H9 (cell line): ENCODE results near the gene DNASE1. TPM values are rescaled to one million over a fixed set of nuclear protein-coding genes. Genes with fewer than 3 reads are reported as not detected.

Source experiments
- DNase-seq: peaks from one replicate; pipeline ENCODE4 v3.0.0-alpha.2; 2017
- H2AFZ ChIP-seq: one replicate; pipeline ENCODE4 v1.6.1; 2013; ENCODE audit warnings: mild to moderate bottlenecking, low read length, control low read depth, moderate library complexity
- H2AK5ac ChIP-seq: 2 replicates; pipeline ENCODE4 v1.6.1; 2013; ENCODE audit warnings: low read length, control low read depth, mixed read lengths; ENCODE audit not compliant: insufficient read length
- H2BK120ac ChIP-seq: one replicate; pipeline ENCODE4 v1.6.1; 2013; ENCODE audit warnings: low read depth, mild to moderate bottlenecking, low read length, control low read depth, inconsistent platforms; ENCODE audit not compliant: poor library complexity, severe bottlenecking
- H2BK12ac ChIP-seq: 2 replicates; pipeline ENCODE4 v1.6.1; 2013; ENCODE audit warnings: low read length, control low read depth, mixed read lengths, low read depth; ENCODE audit not compliant: insufficient read length
- H2BK15ac ChIP-seq: 2 replicates; pipeline ENCODE4 v1.6.1; 2013; ENCODE audit warnings: low read depth, low read length, control low read depth
- H2BK20ac ChIP-seq: one replicate; pipeline ENCODE4 v1.6.1; 2013; ENCODE audit warnings: low read depth, mild to moderate bottlenecking, low read length, control low read depth, inconsistent platforms; ENCODE audit not compliant: poor library complexity, severe bottlenecking
- H2BK5ac ChIP-seq: 2 replicates; pipeline ENCODE4 v1.6.1; 2013; ENCODE audit warnings: low read length, control low read depth, mixed read lengths; ENCODE audit not compliant: insufficient read length
- H3K14ac ChIP-seq: 2 replicates; pipeline ENCODE4 v1.6.1; 2013; ENCODE audit warnings: low read length, control low read depth; ENCODE audit not compliant: insufficient read depth
- H3K18ac ChIP-seq: 2 replicates; pipeline ENCODE4 v1.6.1; 2013; ENCODE audit warnings: low read depth, mild to moderate bottlenecking, mixed read lengths, low read length, control low read depth; ENCODE audit not compliant: insufficient read length
- H3K23ac ChIP-seq: 2 replicates; pipeline ENCODE4 v1.6.1; 2013; ENCODE audit warnings: low read length, control low read depth, mixed read lengths, low read depth; ENCODE audit not compliant: insufficient read length
- H3K23me2 ChIP-seq: 2 replicates; pipeline ENCODE4 v1.6.1; 2013; ENCODE audit warnings: low read depth, mild to moderate bottlenecking, mixed read lengths, low read length, control low read depth; ENCODE audit not compliant: insufficient read length, poor library complexity, severe bottlenecking
- H3K27ac ChIP-seq: 2 replicates; pipeline ENCODE4 v1.5.1; 2013; ENCODE audit warnings: low read length, control low read depth, mixed read lengths, low read depth; ENCODE audit not compliant: insufficient read length
- H3K27me3 ChIP-seq: 2 replicates; pipeline ENCODE4 v1.6.1; 2013; ENCODE audit warnings: low read length, control low read depth, inconsistent platforms; ENCODE audit not compliant: insufficient read depth
- H3K4ac ChIP-seq: 2 replicates; pipeline ENCODE4 v1.6.1; 2013; ENCODE audit warnings: low read depth, mild to moderate bottlenecking, control low read depth, inconsistent platforms, low read length, moderate library complexity
- H3K4me1 ChIP-seq: 2 replicates; pipeline ENCODE4 v1.6.1; 2013; ENCODE audit warnings: low read length, control low read depth, inconsistent platforms; ENCODE audit not compliant: insufficient read depth
- H3K4me2 ChIP-seq: 2 replicates; pipeline ENCODE4 v1.6.1; 2013; ENCODE audit warnings: low read length, control low read depth, mixed read lengths; ENCODE audit not compliant: insufficient read length, insufficient read depth
- H3K56ac ChIP-seq: 2 replicates; pipeline ENCODE4 v1.6.1; 2013; ENCODE audit warnings: low read depth, mild to moderate bottlenecking, mixed read lengths, low read length, control low read depth; ENCODE audit not compliant: insufficient read length
- H3K79me1 ChIP-seq: 2 replicates; pipeline ENCODE4 v1.6.1; 2013; ENCODE audit warnings: low read depth, mild to moderate bottlenecking, moderate library complexity, low read length, control low read depth, inconsistent platforms; ENCODE audit not compliant: insufficient read depth, poor library complexity, severe bottlenecking
- H3K79me2 ChIP-seq: 2 replicates; pipeline ENCODE4 v1.6.1; 2013; ENCODE audit warnings: low read length, control low read depth, inconsistent platforms; ENCODE audit not compliant: insufficient read depth
- H3K9ac ChIP-seq: 2 replicates; pipeline ENCODE4 v1.6.1; 2013; ENCODE audit warnings: low read length, control low read depth, mixed read lengths; ENCODE audit not compliant: insufficient read length; ENCODE audit errors: extremely low read depth
- H3K9me3 ChIP-seq: one replicate; pipeline ENCODE4 v1.6.1; 2013; ENCODE audit warnings: low read depth, low read length, inconsistent platforms; ENCODE audit not compliant: control insufficient read depth
- H3T11ph ChIP-seq: one replicate; pipeline ENCODE4 v1.6.1; 2013; ENCODE audit warnings: mild to moderate bottlenecking, low read length, control low read depth, inconsistent platforms
- H4K20me1 ChIP-seq: one replicate; pipeline ENCODE4 v1.6.1; 2013; ENCODE audit not compliant: control insufficient read depth, insufficient read length, insufficient read depth
- H4K5ac ChIP-seq: 2 replicates; pipeline ENCODE4 v1.6.1; 2013; ENCODE audit warnings: low read depth, mild to moderate bottlenecking, mixed read lengths, low read length, control low read depth; ENCODE audit not compliant: insufficient read length
- H4K8ac ChIP-seq: replicated peaks from 2 replicates; pipeline ENCODE4 v1.6.1; 2013; ENCODE audit warnings: low read length, control low read depth, mixed read lengths, low read depth; ENCODE audit not compliant: insufficient read length
- H4K91ac ChIP-seq: 2 replicates; pipeline ENCODE4 v1.6.1; 2013; ENCODE audit warnings: low read depth, mild to moderate bottlenecking, moderate library complexity, mixed read lengths, low read length, control low read depth; ENCODE audit not compliant: insufficient read length
- H3K27ac Mint-ChIP-seq, 3 experiments: 2 replicates in 2 of 3; 3 replicates in 1 of 3; pipeline ENCODE4 v1.8.0; 2020 to 2021; ENCODE audit warnings: mixed read lengths in 3 of 3, mild to moderate bottlenecking in 1 of 3, moderate library complexity in 1 of 3
- H3K27me3 Mint-ChIP-seq: 2 replicates; pipeline ENCODE4 v1.8.0; 2021; ENCODE audit warnings: low read depth, mild to moderate bottlenecking, moderate library complexity, mixed read lengths
- H3K36me3 Mint-ChIP-seq, 3 experiments: 2 replicates in 2 of 3; 3 replicates in 1 of 3; pipeline ENCODE4 v1.8.0; 2020 to 2021; ENCODE audit warnings: low read depth in 3 of 3, mixed read lengths in 3 of 3; ENCODE audit not compliant: insufficient read depth in 1 of 3
- H3K4me1 Mint-ChIP-seq, 2 experiments: 2 replicates each; pipeline ENCODE4 v1.8.0; 2020; ENCODE audit warnings: mixed read lengths in 2 of 2
- H3K4me3 Mint-ChIP-seq, 2 experiments: 2 replicates in 1 of 2; 3 replicates in 1 of 2; pipeline ENCODE4 v1.8.0; 2020 to 2021; ENCODE audit warnings: mild to moderate bottlenecking in 2 of 2, mixed read lengths in 2 of 2, moderate library complexity in 1 of 2
- H3K9me3 Mint-ChIP-seq, 2 experiments: 2 replicates in 1 of 2; 3 replicates in 1 of 2; pipeline ENCODE4 v1.8.0; 2020; ENCODE audit warnings: mild to moderate bottlenecking in 2 of 2, mixed read lengths in 2 of 2, moderate library complexity in 1 of 2
- CTCF ChIP-seq: fragments of 200-600 bp; sonication (generic); conservative IDR thresholded peaks from 3 replicates; pipeline ENCODE4 v1.8.0; 2021; ENCODE audit warnings: antibody characterized with exemption, mild to moderate bottlenecking
- WGBS: extraction: QIAGEN DNeasy Blood & Tissue Kit; methylation state at CpG from one replicate; pipeline ENCODE4 v1.1.7; 2013; ENCODE audit warnings: missing lambda C conversion rate, low lambda C conversion rate, mixed read lengths; ENCODE audit not compliant: insufficient read length; ENCODE audit errors: extremely low coverage; 5-methylcytosine and 5-hydroxymethylcytosine counted together
- total RNA-seq: library from RNA; stranded (reverse); gene quantifications from 2 replicates; pipeline ENCODE4 v1.2.1, GENCODE V29; 2021

Gene DNASE1
- total RNA-seq, 1 experiment from 2014 or later = 10.1 TPM

- no CpG with 5 or more reads among the region's 26 CpGs for WGBS
These were observed 18.1 kb downstream of the DNASE1 start for GRCh38 chr16:3672571-3673041.

More at GRCh38 chr16:3672571-3673041, 18.1 kb downstream of the DNASE1 start:
- Histone ChIP-seq H4K5ac (no peak overlapping the region), H3K79me1 (no peaks in the 10 kb centered on the region), H4K20me1 (no peaks in the 10 kb centered on the region), H3K27me3 (no peaks in the 10 kb centered on the region), H3T11ph (no peak overlapping the region), H2BK5ac (no peak overlapping the region), H3K9me3 (no peaks in the 10 kb centered on the region), H3K4me2 (no peak overlapping the region), H3K9ac (no peak overlapping the region), H3K23me2 (no peaks in the 10 kb centered on the region), H3K27ac (no peak overlapping the region), H2BK12ac (no peak overlapping the region), H3K4me1 (no peaks in the 10 kb centered on the region), H4K8ac (no peak overlapping the region), H3K23ac (no peak overlapping the region), H2BK120ac (no peak overlapping the region), H2AK5ac (no peak overlapping the region), H3K14ac (no peak overlapping the region), H3K18ac (no peak overlapping the region), H3K79me2 (no peaks in the 10 kb centered on the region), H2AFZ (no peak overlapping the region), H2BK15ac (no peak overlapping the region), H2BK20ac (no peak overlapping the region), H4K91ac (no peak overlapping the region), H3K56ac (no peak overlapping the region), H3K4ac (no peak overlapping the region)
- no peaks in the 10 kb centered on the region for H3K9me3 Mint-ChIP-seq
- H3K27me3 Mint-ChIP-seq = no peaks in the 10 kb centered on the region; the same call in 1 of the 2 replicates
- H3K27ac Mint-ChIP-seq = no peak overlapping the region
- no peaks in the 10 kb centered on the region for H3K4me1 Mint-ChIP-seq
- no peak for DNase-seq
- H3K4me3 Mint-ChIP-seq = no peak overlapping the region
- no peak for TF ChIP-seq CTCF
- H3K36me3 Mint-ChIP-seq = peaks cover 50 to 85% (median 74%) of the 10 kb centered on the region in 3 experiments; a peak in 6 of 7 replicates
